GM12865 (cell line): ENCODE data around the gene ZNF575.

Source experiments
- DNase-seq: peaks from one replicate; pipeline ENCODE4 v3.0.0; 2010; ENCODE audit warnings: low read depth
- H3K4me3 ChIP-seq: 2 replicates; pipeline ENCODE4 v1.5.1; 2011; ENCODE audit warnings: mild to moderate bottlenecking, low read depth, low read length, control low read depth
- CTCF ChIP-seq: IDR thresholded peaks from 2 replicates; pipeline ENCODE4 v1.5.1; 2011; ENCODE audit warnings: low read length, control low read depth, low read depth, inconsistent platforms; ENCODE audit not compliant: insufficient read depth; ENCODE audit errors: missing control alignments

ZNF575 gene

DNA sequence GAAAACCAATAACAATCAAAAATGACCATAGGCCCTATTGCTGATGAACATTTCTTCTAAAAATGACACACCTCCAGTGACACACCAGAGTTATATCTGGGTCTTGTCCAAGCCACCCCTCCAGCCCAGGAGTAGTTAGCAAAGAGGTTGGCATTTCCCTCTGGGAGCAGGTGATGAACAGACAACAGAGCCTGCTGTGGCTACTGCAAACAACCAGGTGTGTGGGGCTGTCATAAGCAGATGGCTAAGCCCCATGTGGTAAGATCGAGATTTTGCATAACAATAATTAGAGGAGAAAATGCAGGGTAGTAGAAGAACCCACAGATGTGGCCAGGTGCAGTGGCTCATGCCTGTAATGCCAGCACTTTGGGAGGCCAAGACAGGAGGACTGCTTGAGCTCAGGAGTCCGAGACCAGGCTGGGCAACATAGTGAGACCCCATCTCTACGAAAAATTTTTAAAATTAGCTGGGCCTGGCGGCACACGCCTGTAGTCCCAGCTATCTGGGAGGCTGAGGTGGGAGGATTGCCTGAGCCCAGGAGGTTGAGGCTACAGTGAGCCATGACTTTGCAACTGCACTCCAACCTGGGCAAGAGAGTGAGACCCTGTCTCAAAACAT lies 37.3 kb downstream of the ZNF575 start:
- TF ChIP-seq CTCF = no peak
- DNase-seq = no peak
- no peak overlapping the region for H3K4me3 ChIP-seq

GRCh38 chr19:43572171-43572588 lies 39.2 kb downstream of the ZNF575 start:
- no peak for TF ChIP-seq CTCF
- H3K4me3 ChIP-seq = no peak overlapping the region
- DNase-seq = no peak

GRCh38 chr19:43574424-43575155 lies 41.6 kb downstream of the ZNF575 start:
- TF ChIP-seq CTCF = no peak
- peak overlapping the region; percentile 86 for H3K4me3 ChIP-seq
- DNase-seq = no peak

GRCh38 chr19:43575156-43575950 lies 42.4 kb downstream of the ZNF575 start, which contains the start of the genes PINLYP and XRCC1:
TSS of gene PINLYP (plus strand) at chr19:43575801. CDS start at chr19:43577192, 1,391 bp downstream.
TSS of gene XRCC1 (minus strand) at chr19:43575527. CDS start at chr19:43575458, 69 bp downstream.
- peak; percentile 99 for DNase-seq
- H3K4me3 ChIP-seq = peak within 1 kb of the TSS; percentile 86
- no peak for TF ChIP-seq CTCF

GRCh38 chr19:43575955-43576878 lies 43.2 kb downstream of the ZNF575 start:
- peak overlapping the region; percentile 39; the same call in 1 of the 2 replicates for H3K4me3 ChIP-seq
- no peak for TF ChIP-seq CTCF
- DNase-seq = no peak

DNA sequence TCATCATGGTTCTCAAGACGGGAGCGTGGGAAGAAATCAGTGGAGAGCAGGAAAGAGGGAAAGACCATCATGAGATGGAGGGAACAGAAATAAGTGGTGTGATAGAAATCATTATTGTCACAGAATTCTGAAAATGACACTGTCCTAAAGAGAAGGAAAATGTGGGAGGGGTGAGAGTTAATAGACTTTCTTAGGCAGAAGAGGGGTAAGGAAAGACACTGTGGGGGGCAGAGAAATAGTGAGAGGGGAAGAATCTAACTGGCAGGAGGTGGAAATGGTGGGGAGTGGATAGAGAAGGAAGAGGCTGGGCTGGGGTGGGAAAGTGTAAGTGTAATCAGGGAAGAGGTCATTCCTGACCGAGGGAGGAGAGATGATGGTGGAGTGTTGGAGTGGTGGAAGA lies 45.8 kb downstream of the ZNF575 start:
- TF ChIP-seq CTCF = no peak
- DNase-seq = no peak
- H3K4me3 ChIP-seq = no peak overlapping the region
